Measurements from ENCODE around the gene SCAMP4. TPM values are rescaled to one million over a fixed set of nuclear protein-coding genes. Genes with fewer than 3 reads are reported as not detected.

Gene SCAMP4
- total and polyA plus RNA-seq, 5 donors from 2014 or later = 8.2 to 20.8 (median 11.4) TPM

DNA sequence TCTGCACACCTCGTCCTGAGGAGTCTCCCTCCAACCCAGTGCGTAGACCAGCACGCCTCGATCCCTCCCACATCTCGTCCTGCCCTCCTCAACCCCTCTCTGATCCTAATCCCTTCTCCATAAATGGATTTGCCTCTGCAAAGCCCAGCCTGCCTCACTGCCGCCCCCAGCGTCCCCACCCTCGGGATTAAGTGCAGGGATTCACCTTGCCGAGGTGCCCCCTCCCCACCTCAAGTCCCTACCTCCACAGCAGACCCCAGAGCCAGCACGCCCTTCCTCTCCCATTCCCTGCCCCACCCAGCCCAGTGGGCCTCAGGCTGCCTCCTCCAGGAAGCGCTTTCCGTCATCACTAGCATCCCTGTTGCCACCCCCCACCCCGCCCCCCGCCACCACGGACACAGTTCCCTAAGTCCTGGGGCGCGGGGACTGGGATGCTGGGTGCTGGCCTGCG lies 45.8 kb upstream of the SCAMP4 start:
- no peaks in the 10 kb centered on the region for H3K9me3 Mint-ChIP-seq
- H3K4me3 Mint-ChIP-seq = peak overlapping the region; percentile 43 to 72 (median 56)
- no peaks in the 10 kb centered on the region for H3K36me3 Mint-ChIP-seq
- no peaks in the 10 kb centered on the region for H3K27me3 ChIP-seq (ENCODE audit: control insufficient read depth, insufficient read depth, low read length)
- peaks cover 0 to 58% (median 20%) of the 10 kb centered on the region in 4 donors for H3K4me1 Mint-ChIP-seq
- peaks cover 80% of the 10 kb centered on the region for H3K4me1 ChIP-seq (ENCODE audit: control insufficient read depth, insufficient read depth, low read length, poor library complexity, severe bottlenecking)
- H3K27ac Mint-ChIP-seq = peak overlapping the region; percentile 38 to 84 (median 73)
- no peaks in the 10 kb centered on the region for H3K36me3 ChIP-seq (ENCODE audit: control insufficient read depth, insufficient read depth, low read length)
- H3K27me3 Mint-ChIP-seq = no peaks in the 10 kb centered on the region
- H3K9me3 ChIP-seq (ENCODE audit: control insufficient read depth in 2 of 2, low read length in 2 of 2) = no peaks in the 10 kb centered on the region
- no peak for DNase-seq
- no peak for ATAC-seq (ENCODE audit: low read depth in 2 of 2)
- peak overlapping the region; percentile 81 for H3K27ac ChIP-seq (ENCODE audit: insufficient read depth, low read length, poor library complexity, severe bottlenecking)
- no peak overlapping the region for H3K4me3 ChIP-seq (ENCODE audit: low read depth, low read length)

DNA sequence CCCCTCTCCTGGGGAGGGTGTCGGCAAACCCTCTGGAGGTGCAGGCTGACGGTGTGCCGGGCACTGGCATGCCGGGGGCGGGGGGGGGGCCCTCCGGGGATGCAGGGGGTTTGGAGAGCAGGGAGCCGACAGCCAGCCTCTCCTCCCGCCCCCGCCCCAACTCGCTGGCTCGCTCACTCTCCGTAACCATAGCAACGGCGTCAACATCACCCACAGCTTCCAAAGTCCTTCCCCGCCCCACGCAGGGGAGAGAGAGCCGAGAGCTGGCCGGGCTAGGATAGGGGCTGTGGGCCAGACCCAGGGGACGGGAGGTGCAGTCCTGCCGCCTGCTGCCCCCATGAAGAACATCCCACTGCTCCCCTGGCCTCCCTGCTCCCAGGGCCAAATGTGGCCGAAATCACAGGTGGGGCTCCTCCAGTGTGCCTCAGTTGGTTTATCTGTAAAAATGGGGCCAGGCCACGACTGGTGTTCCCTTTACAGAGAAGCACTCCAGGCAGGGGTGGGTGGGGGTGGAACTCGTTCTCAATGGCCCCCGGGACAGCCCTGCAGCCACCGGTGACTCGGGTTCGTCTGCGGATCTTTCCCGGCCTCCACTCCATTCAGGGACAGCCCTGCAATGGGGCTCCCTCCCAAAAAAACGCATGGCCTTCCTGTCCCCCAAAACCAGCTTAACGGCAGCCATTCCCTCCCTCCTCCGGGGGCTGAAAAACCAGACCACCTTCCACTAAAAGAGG lies 45.0 kb upstream of the SCAMP4 start:
- peak overlapping the region; percentile 81 for H3K27ac ChIP-seq (ENCODE audit: insufficient read depth, low read length, poor library complexity, severe bottlenecking)
- H3K4me1 ChIP-seq (ENCODE audit: control insufficient read depth, insufficient read depth, low read length, poor library complexity, severe bottlenecking) = peaks cover 80% of the 10 kb centered on the region
- Mint-ChIP-seq H3K27me3 (no peaks in the 10 kb centered on the region), H3K27ac (peak overlapping the region in 2 of 3 donors; percentile 26 to 71), H3K4me1 (peaks cover 0 to 49% (median 15%) of the 10 kb centered on the region in 4 donors), H3K36me3 (no peaks in the 10 kb centered on the region), H3K4me3 (peak overlapping the region in 3 of 4 donors; percentile 43 to 74 (median 59)), H3K9me3 (no peaks in the 10 kb centered on the region)
- ATAC-seq (ENCODE audit: low read depth in 2 of 2) (no peak), DNase-seq (peak; percentile 45 to 62 (median 58))
- no peaks in the 10 kb centered on the region for H3K36me3 ChIP-seq (ENCODE audit: control insufficient read depth, insufficient read depth, low read length)
- H3K9me3 ChIP-seq (ENCODE audit: control insufficient read depth in 2 of 2, low read length in 2 of 2) = no peaks in the 10 kb centered on the region
- H3K27me3 ChIP-seq (ENCODE audit: control insufficient read depth, insufficient read depth, low read length) = no peaks in the 10 kb centered on the region
- H3K4me3 ChIP-seq (ENCODE audit: low read depth, low read length) = no peak overlapping the region

DNA sequence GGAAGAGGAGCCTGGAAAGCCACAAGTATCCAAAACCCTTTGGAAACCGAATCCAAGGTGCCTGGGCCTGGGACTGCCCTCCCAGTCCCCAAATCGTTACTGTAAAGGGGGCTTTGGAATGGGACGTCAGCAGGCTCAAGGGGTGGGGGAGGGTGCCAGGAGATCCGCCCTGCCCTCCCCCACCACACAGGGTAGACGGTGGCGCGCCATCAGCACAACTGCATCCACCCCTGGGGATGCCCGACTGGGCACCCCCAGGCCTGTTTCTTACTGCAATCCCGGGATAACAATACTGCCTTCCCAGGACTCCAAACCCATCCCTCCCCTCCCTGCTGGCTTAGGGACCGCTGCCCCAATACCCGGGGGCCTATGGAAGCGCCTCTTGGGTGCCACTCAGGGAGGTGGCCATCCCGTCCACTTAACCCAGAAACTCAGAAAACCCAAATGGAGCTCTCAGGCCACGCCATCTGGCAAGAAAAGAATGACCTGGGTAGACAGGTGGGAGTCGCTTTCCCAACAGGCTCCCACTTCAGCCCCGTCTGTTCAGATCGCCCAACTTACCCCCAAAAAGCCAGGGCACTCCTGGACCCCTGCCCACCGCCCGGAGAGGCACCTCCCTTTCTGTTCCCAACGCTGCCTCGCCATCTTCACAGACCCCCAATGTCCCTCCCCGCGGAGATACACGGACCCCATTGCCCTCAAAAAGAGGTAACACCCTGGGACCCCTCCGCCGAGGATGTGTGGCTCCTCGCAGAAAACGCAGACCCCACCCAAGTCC lies 44.2 kb upstream of the SCAMP4 start:
- no peak for ATAC-seq (ENCODE audit: low read depth in 2 of 2)

GRCh38 chr19:1861599-1862031 lies 43.6 kb upstream of the SCAMP4 start:
- peak overlapping the region; percentile 44 for H3K4me3 ChIP-seq (ENCODE audit: low read depth, low read length)
- no peak for ATAC-seq (ENCODE audit: low read depth in 2 of 2)
- no peak for DNase-seq
- Mint-ChIP-seq H3K4me3 (peak overlapping the region; percentile 95 to 99 (median 96)), H3K27me3 (no peaks in the 10 kb centered on the region), H3K9me3 (no peaks in the 10 kb centered on the region), H3K27ac (peak overlapping the region; percentile 56 to 98 (median 96)), H3K36me3 (no peaks in the 10 kb centered on the region), H3K4me1 (peaks cover 0 to 43% (median 15%) of the 10 kb centered on the region in 4 donors)
- H3K9me3 ChIP-seq (ENCODE audit: control insufficient read depth in 2 of 2, low read length in 2 of 2) = no peaks in the 10 kb centered on the region
- no peaks in the 10 kb centered on the region for H3K27me3 ChIP-seq (ENCODE audit: control insufficient read depth, insufficient read depth, low read length)
- H3K4me1 ChIP-seq (ENCODE audit: control insufficient read depth, insufficient read depth, low read length, poor library complexity, severe bottlenecking) = peaks cover 69% of the 10 kb centered on the region
- H3K27ac ChIP-seq (ENCODE audit: insufficient read depth, low read length, poor library complexity, severe bottlenecking) = peak overlapping the region; percentile 82
- H3K36me3 ChIP-seq (ENCODE audit: control insufficient read depth, insufficient read depth, low read length) = no peaks in the 10 kb centered on the region

More for the DNA sequence above, 44.2 kb upstream of the SCAMP4 start:
- no peaks in the 10 kb centered on the region for H3K9me3 ChIP-seq (ENCODE audit: control insufficient read depth in 2 of 2, low read length in 2 of 2)
- Mint-ChIP-seq H3K27me3 (no peaks in the 10 kb centered on the region), H3K36me3 (no peaks in the 10 kb centered on the region), H3K4me1 (peaks cover 0 to 46% (median 15%) of the 10 kb centered on the region in 4 donors), H3K27ac (peak overlapping the region; percentile 55 to 96 (median 77)), H3K9me3 (no peaks in the 10 kb centered on the region), H3K4me3 (peak overlapping the region; percentile 95 to 99 (median 96))
- no peak overlapping the region for H3K4me3 ChIP-seq (ENCODE audit: low read depth, low read length)
- peaks cover 75% of the 10 kb centered on the region for H3K4me1 ChIP-seq (ENCODE audit: control insufficient read depth, insufficient read depth, low read length, poor library complexity, severe bottlenecking)
- H3K27me3 ChIP-seq (ENCODE audit: control insufficient read depth, insufficient read depth, low read length) = no peaks in the 10 kb centered on the region
- H3K36me3 ChIP-seq (ENCODE audit: control insufficient read depth, insufficient read depth, low read length) = no peaks in the 10 kb centered on the region
- no peak for DNase-seq
- peak overlapping the region; percentile 82 for H3K27ac ChIP-seq (ENCODE audit: insufficient read depth, low read length, poor library complexity, severe bottlenecking)

DNA sequence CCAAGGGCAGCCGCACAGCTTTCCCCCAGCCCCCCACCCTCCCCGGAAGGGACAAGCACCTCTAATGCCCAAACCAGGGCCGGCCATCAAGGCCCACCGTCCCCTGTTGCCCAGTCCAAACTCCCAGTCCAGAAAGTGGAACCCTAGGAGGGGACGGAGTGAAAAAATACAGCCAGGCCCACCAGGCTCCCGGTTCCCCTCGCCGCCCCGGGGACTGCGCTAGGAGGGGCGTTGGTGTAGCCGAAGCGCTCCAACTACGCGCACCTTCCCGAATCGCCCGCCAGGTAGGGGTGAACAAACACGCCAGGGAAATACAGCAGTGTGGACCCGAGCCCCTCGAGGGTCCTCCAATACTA lies 43.2 kb upstream of the SCAMP4 start:
- no peak for ATAC-seq (ENCODE audit: low read depth in 2 of 2)
- Mint-ChIP-seq H3K27me3 (no peaks in the 10 kb centered on the region), H3K4me3 (peak overlapping the region; percentile 95 to 99 (median 96)), H3K4me1 (peaks cover 0 to 43% (median 15%) of the 10 kb centered on the region in 4 donors), H3K9me3 (no peaks in the 10 kb centered on the region), H3K27ac (peak overlapping the region; percentile 96 to 98 (median 96)), H3K36me3 (no peaks in the 10 kb centered on the region)
- no peaks in the 10 kb centered on the region for H3K9me3 ChIP-seq (ENCODE audit: control insufficient read depth in 2 of 2, low read length in 2 of 2)
- no peaks in the 10 kb centered on the region for H3K27me3 ChIP-seq (ENCODE audit: control insufficient read depth, insufficient read depth, low read length)
- H3K36me3 ChIP-seq (ENCODE audit: control insufficient read depth, insufficient read depth, low read length) = no peaks in the 10 kb centered on the region
- peak overlapping the region; percentile 82 for H3K27ac ChIP-seq (ENCODE audit: insufficient read depth, low read length, poor library complexity, severe bottlenecking)
- peak overlapping the region; percentile 44 for H3K4me3 ChIP-seq (ENCODE audit: low read depth, low read length)
- H3K4me1 ChIP-seq (ENCODE audit: control insufficient read depth, insufficient read depth, low read length, poor library complexity, severe bottlenecking) = peaks cover 67% of the 10 kb centered on the region
- no peak for DNase-seq

DNA sequence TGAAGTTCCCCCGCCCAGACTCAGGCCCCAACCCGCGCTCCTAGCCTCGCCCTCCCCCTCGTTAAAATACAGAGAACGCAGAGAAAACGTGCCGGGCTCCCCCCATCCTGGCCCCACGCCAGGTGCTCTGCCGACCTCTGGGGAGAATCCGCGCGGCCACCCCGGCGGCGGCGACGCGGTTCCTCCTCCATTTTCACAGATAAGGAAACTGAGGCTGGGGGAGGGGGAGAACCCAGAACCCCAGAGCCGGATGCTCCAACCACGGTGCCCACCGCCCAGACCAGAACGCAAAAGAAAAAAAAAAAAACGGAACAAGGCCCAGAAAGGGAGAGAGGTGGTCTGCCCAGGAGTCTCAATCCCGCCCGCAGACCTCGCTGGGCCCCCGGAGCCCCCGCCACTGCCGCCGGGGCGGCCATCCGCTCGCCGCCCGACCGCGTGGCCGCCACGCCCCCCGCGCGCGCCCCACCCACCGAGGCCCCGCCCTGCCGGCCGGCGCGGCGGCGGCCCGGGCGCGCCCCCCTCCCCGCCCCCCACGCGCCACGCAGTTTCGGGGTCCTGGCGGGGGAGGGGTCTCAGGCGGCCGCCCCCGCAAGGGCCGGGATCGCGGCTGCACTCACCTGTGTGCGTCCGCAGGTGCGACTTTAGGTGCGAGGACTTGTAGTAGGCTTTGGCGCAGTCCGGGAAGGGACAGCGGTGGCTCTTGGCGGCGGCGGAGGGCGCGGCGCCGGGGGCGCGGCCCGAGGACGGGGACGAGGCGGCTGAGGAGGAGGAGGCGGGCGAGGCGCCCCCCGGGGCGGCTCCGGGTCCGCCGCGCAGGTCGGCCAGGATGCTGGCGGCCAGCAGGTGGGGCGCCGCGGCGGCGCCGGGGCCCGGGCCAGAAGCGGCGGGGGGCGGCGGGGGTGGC lies 42.5 kb upstream of the SCAMP4 start:
- no peaks in the 10 kb centered on the region for H3K9me3 Mint-ChIP-seq
- Histone ChIP-seq H3K4me1 (ENCODE audit: control insufficient read depth, insufficient read depth, low read length, poor library complexity, severe bottlenecking) (peaks cover 60% of the 10 kb centered on the region), H3K36me3 (ENCODE audit: control insufficient read depth, insufficient read depth, low read length) (no peaks in the 10 kb centered on the region), H3K27me3 (ENCODE audit: control insufficient read depth, insufficient read depth, low read length) (no peaks in the 10 kb centered on the region), H3K4me3 (ENCODE audit: low read depth, low read length) (peak overlapping the region; percentile 44), H3K9me3 (ENCODE audit: control insufficient read depth in 2 of 2, low read length in 2 of 2) (no peaks in the 10 kb centered on the region), H3K27ac (ENCODE audit: insufficient read depth, low read length, poor library complexity, severe bottlenecking) (peak overlapping the region; percentile 82)
- no peaks in the 10 kb centered on the region for H3K27me3 Mint-ChIP-seq
- peaks cover 0 to 45% (median 15%) of the 10 kb centered on the region in 4 donors for H3K4me1 Mint-ChIP-seq
- peak overlapping the region; percentile 95 to 99 (median 96) for H3K4me3 Mint-ChIP-seq
- no peak for ATAC-seq (ENCODE audit: low read depth in 2 of 2)
- DNase-seq = peak; percentile 55 to 63 (median 58)
- H3K27ac Mint-ChIP-seq = peak overlapping the region; percentile 96 to 98 (median 96)
- H3K36me3 Mint-ChIP-seq = no peaks in the 10 kb centered on the region

- Mint-ChIP-seq H3K27me3 (no peaks in the 10 kb centered on the region), H3K4me1 (peaks cover 0 to 44% (median 15%) of the 10 kb centered on the region in 4 donors), H3K36me3 (no peaks in the 10 kb centered on the region), H3K27ac (peak within 1 kb of the TSS; percentile 96 to 98 (median 96)), H3K4me3 (peak within 1 kb of the TSS; percentile 95 to 99 (median 96)), H3K9me3 (no peaks in the 10 kb centered on the region)
- H3K9me3 ChIP-seq (ENCODE audit: control insufficient read depth in 2 of 2, low read length in 2 of 2) = no peaks in the 10 kb centered on the region
- peaks cover 54% of the 10 kb centered on the region for H3K4me1 ChIP-seq (ENCODE audit: control insufficient read depth, insufficient read depth, low read length, poor library complexity, severe bottlenecking)
- no peaks in the 10 kb centered on the region for H3K36me3 ChIP-seq (ENCODE audit: control insufficient read depth, insufficient read depth, low read length)
- peak within 1 kb of the TSS; percentile 44 for H3K4me3 ChIP-seq (ENCODE audit: low read depth, low read length)
- H3K27me3 ChIP-seq (ENCODE audit: control insufficient read depth, insufficient read depth, low read length) = no peaks in the 10 kb centered on the region
- no peak for ATAC-seq (ENCODE audit: low read depth in 2 of 2)
- H3K27ac ChIP-seq (ENCODE audit: insufficient read depth, low read length, poor library complexity, severe bottlenecking) = peak within 1 kb of the TSS; percentile 82
- DNase-seq = no peak
These were observed 41.9 kb upstream of the SCAMP4 start, which contains the start of gene KLF16 for GRCh38 chr19:1863328-1863637. Gene KLF16, minus strand, starts transcription at chr19:1863579. Its CDS starts 82 bp downstream, at chr19:1863497.
